Measurements from ENCODE around the gene PFN4.
A peak's percentile ranks its signal among the peaks of the same experiment; 100 is the strongest.

The PFN4 gene

DNA sequence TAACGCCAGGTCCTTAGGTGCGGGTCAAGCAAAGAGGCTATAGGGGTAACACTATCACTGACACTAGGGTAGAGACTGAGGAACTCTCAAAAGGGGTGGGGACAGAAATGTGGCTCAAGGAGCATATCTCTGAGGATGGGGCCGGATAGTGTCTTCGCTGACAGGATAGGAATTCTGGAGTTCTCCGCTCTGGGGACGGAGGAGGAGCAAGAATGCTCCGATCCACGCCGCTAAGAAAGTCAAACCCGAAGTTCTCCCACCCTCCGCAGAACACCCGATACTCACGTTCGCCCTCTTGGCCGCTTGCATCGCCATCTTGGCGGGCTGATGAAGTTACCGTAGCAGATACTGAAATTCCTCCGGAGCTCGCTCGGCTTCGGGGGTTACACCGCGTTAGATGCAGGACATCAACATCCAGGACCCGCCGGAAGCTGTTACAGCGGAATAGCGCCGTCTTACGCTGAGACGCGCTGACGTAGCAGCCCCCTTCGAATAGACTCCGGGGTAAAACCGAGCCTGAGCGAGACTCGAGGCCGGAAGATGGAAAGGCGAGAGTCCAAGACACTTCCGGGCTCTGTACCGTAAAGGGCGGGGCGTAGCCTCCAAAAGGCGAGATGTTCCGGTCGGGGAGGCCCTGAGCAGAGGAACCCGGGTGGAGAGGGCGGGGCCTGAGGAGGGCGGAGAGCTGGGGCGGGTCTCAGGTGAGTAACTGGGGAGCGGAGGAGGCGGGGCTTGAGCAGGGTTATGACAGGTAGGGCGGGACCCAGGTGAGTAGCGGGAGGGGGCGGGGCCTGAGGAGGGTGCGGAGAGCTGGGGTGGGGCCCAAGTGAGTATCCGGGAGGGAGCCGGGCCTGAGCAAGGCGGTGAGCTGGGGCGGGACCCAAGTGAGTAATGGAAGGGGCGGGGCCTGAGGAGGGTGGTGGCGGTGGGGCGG, 47.0 kb downstream of the PFN4 start, which contains the start of gene SF3B6:
TSS of gene SF3B6 (minus strand) at position 412 of the 934 bp plus-strand sequence. CDS start at position 315, 97 bp downstream.
- TF ChIP-seq, protein P1, sequence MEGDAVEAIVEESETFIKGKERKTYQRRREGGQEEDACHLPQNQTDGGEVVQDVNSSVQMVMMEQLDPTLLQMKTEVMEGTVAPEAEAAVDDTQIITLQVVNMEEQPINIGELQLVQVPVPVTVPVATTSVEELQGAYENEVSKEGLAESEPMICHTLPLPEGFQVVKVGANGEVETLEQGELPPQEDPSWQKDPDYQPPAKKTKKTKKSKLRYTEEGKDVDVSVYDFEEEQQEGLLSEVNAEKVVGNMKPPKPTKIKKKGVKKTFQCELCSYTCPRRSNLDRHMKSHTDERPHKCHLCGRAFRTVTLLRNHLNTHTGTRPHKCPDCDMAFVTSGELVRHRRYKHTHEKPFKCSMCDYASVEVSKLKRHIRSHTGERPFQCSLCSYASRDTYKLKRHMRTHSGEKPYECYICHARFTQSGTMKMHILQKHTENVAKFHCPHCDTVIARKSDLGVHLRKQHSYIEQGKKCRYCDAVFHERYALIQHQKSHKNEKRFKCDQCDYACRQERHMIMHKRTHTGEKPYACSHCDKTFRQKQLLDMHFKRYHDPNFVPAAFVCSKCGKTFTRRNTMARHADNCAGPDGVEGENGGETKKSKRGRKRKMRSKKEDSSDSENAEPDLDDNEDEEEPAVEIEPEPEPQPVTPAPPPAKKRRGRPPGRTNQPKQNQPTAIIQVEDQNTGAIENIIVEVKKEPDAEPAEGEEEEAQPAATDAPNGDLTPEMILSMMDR (IDR thresholded peaks at IDR 0.05; ENCODE audit: extremely low read depth, missing control alignments): no peak

DNA sequence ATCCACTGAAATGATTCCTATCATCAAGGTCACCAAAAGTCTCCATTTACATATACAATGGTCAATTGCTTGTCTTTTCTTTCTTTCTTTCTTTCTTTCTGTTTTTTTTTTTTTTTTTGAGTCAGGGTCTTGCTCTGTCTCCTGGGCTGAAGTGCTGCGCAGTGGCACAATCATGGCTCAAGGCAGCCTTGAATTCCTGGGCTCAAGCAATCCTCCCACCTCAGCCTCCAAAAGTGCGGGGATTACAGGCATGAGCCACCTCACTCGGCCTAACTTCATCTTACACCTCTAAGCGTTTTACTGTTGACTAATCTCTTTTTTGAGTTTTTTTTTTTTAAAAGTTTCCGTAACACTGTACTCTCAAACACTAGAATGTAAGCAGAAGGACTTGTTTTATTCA, 47.9 kb downstream of the PFN4 start:
- DNase-seq (ENCODE audit: low spot score): no peak
- TF ChIP-seq, protein P1 (IDR thresholded peaks at IDR 0.05; ENCODE audit: extremely low read depth, missing control alignments): no peak

More for the DNA sequence above, 47.0 kb downstream of the PFN4 start, which contains the start of gene SF3B6:
- peak; percentile 94 for DNase-seq (ENCODE audit: low spot score)

DNA sequence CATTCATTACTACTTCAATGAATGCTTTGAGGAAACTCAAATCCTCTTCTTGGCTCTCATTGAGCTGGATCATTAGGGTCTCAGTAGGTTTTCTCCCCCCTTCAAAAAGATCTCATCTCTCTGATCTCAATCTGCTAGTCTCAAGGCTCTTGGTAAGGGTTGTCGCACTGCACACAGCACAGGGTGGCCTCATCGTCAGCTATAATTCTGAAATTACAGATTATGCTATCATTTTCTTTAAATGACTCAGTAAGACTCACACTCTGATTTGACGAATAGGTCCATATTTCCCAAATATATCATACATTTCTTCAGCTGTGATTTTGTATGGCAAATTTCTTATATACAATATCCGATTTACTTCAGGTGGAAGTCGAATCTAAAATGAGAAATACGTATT, 49.3 kb downstream of the PFN4 start:
- TF ChIP-seq, protein P1 (IDR thresholded peaks at IDR 0.05; ENCODE audit: extremely low read depth, missing control alignments): no peak
- no peak for DNase-seq (ENCODE audit: low spot score)

DNA sequence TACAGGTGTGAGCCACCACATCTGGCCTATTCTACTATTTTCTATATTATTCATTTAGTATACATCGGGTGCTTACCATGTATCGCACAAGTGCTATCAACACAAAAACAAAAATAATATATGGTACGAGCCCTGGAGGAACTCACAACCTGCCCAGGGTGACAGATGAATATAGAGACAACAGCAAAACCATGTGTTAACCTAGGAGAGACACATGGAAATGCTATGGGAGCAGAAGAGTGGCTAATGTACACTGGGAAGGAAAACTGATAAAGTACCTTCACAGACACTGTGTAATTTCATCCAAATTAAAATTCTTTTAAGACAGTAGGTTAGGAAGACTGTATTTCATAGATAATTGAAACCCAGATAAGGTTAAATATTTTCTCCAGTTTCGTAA, 50.9 kb downstream of the PFN4 start:
- DNase-seq (ENCODE audit: low spot score): no peak
- TF ChIP-seq, protein P1 (IDR thresholded peaks at IDR 0.05; ENCODE audit: extremely low read depth, missing control alignments): no peak

DNA sequence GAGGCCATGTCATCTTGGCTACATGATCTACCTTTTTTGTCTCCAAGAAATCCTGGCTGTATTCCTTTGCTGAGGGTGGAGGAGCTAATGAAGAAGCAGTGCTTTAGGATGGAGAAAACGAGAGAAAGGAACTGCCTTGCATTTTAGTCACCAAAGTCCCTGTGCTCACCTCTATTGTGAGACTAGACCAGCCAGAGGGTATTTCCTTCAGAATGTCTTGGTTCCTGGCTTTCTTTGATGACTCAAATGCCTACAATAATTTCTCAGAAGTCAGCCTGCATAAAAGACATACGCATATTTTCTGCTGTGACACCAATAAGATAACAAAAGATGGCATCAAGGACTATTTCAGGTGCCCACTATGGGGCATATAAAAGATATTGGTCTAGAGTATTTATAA, 57.8 kb downstream of the PFN4 start:
- no peak for DNase-seq (ENCODE audit: low spot score)
- TF ChIP-seq, protein P1 (IDR thresholded peaks at IDR 0.05; ENCODE audit: extremely low read depth, missing control alignments): no peak
